ENCODE results near the gene AP3D1.

AP3D1 gene

GRCh38 chr19:2122251-2122650 lies 29.1 kb downstream of the AP3D1 start:
- H3K27me3 ChIP-seq (ENCODE audit: insufficient read depth, low read length), result no peaks in the 10 kb centered on the region
- 96% methylated on average over 15 of the region's 15 CpGs for WGBS
- peaks cover 93% of the 10 kb centered on the region for H3K36me3 ChIP-seq (ENCODE audit: insufficient read depth, low read length)
- no peak overlapping the region for H3K4me3 ChIP-seq (ENCODE audit: low read length)
- no peak overlapping the region for H3K9ac ChIP-seq (ENCODE audit: low read depth, low read length)
- no peaks in the 10 kb centered on the region for H3K4me1 ChIP-seq (ENCODE audit: insufficient read depth, low read length)
- H3K9me3 ChIP-seq (ENCODE audit: insufficient read depth, low read depth, low read length), result no peaks in the 10 kb centered on the region
- no peak overlapping the region for H3K27ac ChIP-seq (ENCODE audit: low read depth, low read length)

- no peak overlapping the region for H3K4me3 ChIP-seq (ENCODE audit: low read length)
- H3K9ac ChIP-seq (ENCODE audit: low read depth, low read length), result no peak overlapping the region
- H3K9me3 ChIP-seq (ENCODE audit: insufficient read depth, low read depth, low read length), result no peaks in the 10 kb centered on the region
- no peaks in the 10 kb centered on the region for H3K4me1 ChIP-seq (ENCODE audit: insufficient read depth, low read length)
- 95% methylated on average over 27 of the region's 27 CpGs for WGBS
- no peaks in the 10 kb centered on the region for H3K27me3 ChIP-seq (ENCODE audit: insufficient read depth, low read length)
- no peak overlapping the region for H3K27ac ChIP-seq (ENCODE audit: low read depth, low read length)
- peaks cover 93% of the 10 kb centered on the region for H3K36me3 ChIP-seq (ENCODE audit: insufficient read depth, low read length)
These were observed 29.8 kb downstream of the AP3D1 start for GRCh38 chr19:2121416-2122051.

- no peak overlapping the region for H3K4me3 ChIP-seq (ENCODE audit: low read length)
- no peak overlapping the region for H3K9ac ChIP-seq (ENCODE audit: low read depth, low read length)
- H3K27ac ChIP-seq (ENCODE audit: low read depth, low read length), result no peak overlapping the region
- peaks cover 94% of the 10 kb centered on the region for H3K36me3 ChIP-seq (ENCODE audit: insufficient read depth, low read length)
- no peaks in the 10 kb centered on the region for H3K27me3 ChIP-seq (ENCODE audit: insufficient read depth, low read length)
- no peaks in the 10 kb centered on the region for H3K9me3 ChIP-seq (ENCODE audit: insufficient read depth, low read depth, low read length)
- 97% methylated on average over 26 of the region's 26 CpGs for WGBS
- no peaks in the 10 kb centered on the region for H3K4me1 ChIP-seq (ENCODE audit: insufficient read depth, low read length)
These were observed 30.5 kb downstream of the AP3D1 start for GRCh38 chr19:2120821-2121220.

GRCh38 chr19:2119921-2120785 lies 31.2 kb downstream of the AP3D1 start:
- Histone ChIP-seq H3K36me3 (ENCODE audit: insufficient read depth, low read length) (peaks cover 94% of the 10 kb centered on the region), H3K9me3 (ENCODE audit: insufficient read depth, low read depth, low read length) (no peaks in the 10 kb centered on the region), H3K4me1 (ENCODE audit: insufficient read depth, low read length) (no peaks in the 10 kb centered on the region), H3K9ac (ENCODE audit: low read depth, low read length) (no peak overlapping the region), H3K27me3 (ENCODE audit: insufficient read depth, low read length) (no peaks in the 10 kb centered on the region), H3K4me3 (ENCODE audit: low read length) (no peak overlapping the region), H3K27ac (ENCODE audit: low read depth, low read length) (no peak overlapping the region)
- WGBS, result 96% methylated on average over 31 of the region's 31 CpGs

GRCh38 chr19:2118438-2118837 lies 32.9 kb downstream of the AP3D1 start:
- Histone ChIP-seq H3K27me3 (ENCODE audit: insufficient read depth, low read length) (no peaks in the 10 kb centered on the region), H3K9ac (ENCODE audit: low read depth, low read length) (no peak overlapping the region), H3K9me3 (ENCODE audit: insufficient read depth, low read depth, low read length) (no peaks in the 10 kb centered on the region), H3K36me3 (ENCODE audit: insufficient read depth, low read length) (peaks cover 96% of the 10 kb centered on the region), H3K4me1 (ENCODE audit: insufficient read depth, low read length) (no peaks in the 10 kb centered on the region), H3K4me3 (ENCODE audit: low read length) (no peak overlapping the region), H3K27ac (ENCODE audit: low read depth, low read length) (no peak overlapping the region)
- 96% methylated on average over 18 of the region's 18 CpGs for WGBS

GRCh38 chr19:2117215-2117960 lies 34.0 kb downstream of the AP3D1 start:
- H3K9me3 ChIP-seq (ENCODE audit: insufficient read depth, low read depth, low read length), result no peaks in the 10 kb centered on the region
- WGBS, result 97% methylated on average over 27 of the region's 27 CpGs
- H3K27ac ChIP-seq (ENCODE audit: low read depth, low read length), result no peak overlapping the region
- peaks cover 95% of the 10 kb centered on the region for H3K36me3 ChIP-seq (ENCODE audit: insufficient read depth, low read length)
- H3K27me3 ChIP-seq (ENCODE audit: insufficient read depth, low read length), result no peaks in the 10 kb centered on the region
- no peak overlapping the region for H3K4me3 ChIP-seq (ENCODE audit: low read length)
- H3K9ac ChIP-seq (ENCODE audit: low read depth, low read length), result no peak overlapping the region
- H3K4me1 ChIP-seq (ENCODE audit: insufficient read depth, low read length), result no peaks in the 10 kb centered on the region

GRCh38 chr19:2116507-2116906 lies 34.9 kb downstream of the AP3D1 start:
- H3K9me3 ChIP-seq (ENCODE audit: insufficient read depth, low read depth, low read length), result no peaks in the 10 kb centered on the region
- peaks cover 95% of the 10 kb centered on the region for H3K36me3 ChIP-seq (ENCODE audit: insufficient read depth, low read length)
- H3K4me1 ChIP-seq (ENCODE audit: insufficient read depth, low read length), result no peaks in the 10 kb centered on the region
- H3K4me3 ChIP-seq (ENCODE audit: low read length), result no peak overlapping the region
- no peaks in the 10 kb centered on the region for H3K27me3 ChIP-seq (ENCODE audit: insufficient read depth, low read length)
- no peak overlapping the region; the same call in 1 of the 2 replicates for H3K9ac ChIP-seq (ENCODE audit: low read depth, low read length)
- no peak overlapping the region for H3K27ac ChIP-seq (ENCODE audit: low read depth, low read length)
- 97% methylated on average over 25 of the region's 25 CpGs for WGBS

- no peaks in the 10 kb centered on the region for H3K9me3 ChIP-seq (ENCODE audit: insufficient read depth, low read depth, low read length)
- peaks cover 95% of the 10 kb centered on the region for H3K36me3 ChIP-seq (ENCODE audit: insufficient read depth, low read length)
- no peaks in the 10 kb centered on the region for H3K27me3 ChIP-seq (ENCODE audit: insufficient read depth, low read length)
- no peaks in the 10 kb centered on the region for H3K4me1 ChIP-seq (ENCODE audit: insufficient read depth, low read length)
- WGBS, result 95% methylated on average over 24 of the region's 24 CpGs
- H3K27ac ChIP-seq (ENCODE audit: low read depth, low read length), result no peak overlapping the region
- no peak overlapping the region for H3K4me3 ChIP-seq (ENCODE audit: low read length)
- H3K9ac ChIP-seq (ENCODE audit: low read depth, low read length), result no peak overlapping the region
These were observed 35.4 kb downstream of the AP3D1 start for GRCh38 chr19:2115911-2116426.

- whole genome bisulfite sequencing, result 96% methylated on average over 25 of the region's 25 CpGs
- Histone ChIP-seq H3K4me3 (ENCODE audit: low read length) (no peak overlapping the region), H3K27ac (ENCODE audit: low read depth, low read length) (no peak overlapping the region)
These were observed 36.0 kb downstream of the AP3D1 start for GRCh38 chr19:2115324-2115723.

GRCh38 chr19:2114821-2115220 lies 36.5 kb downstream of the AP3D1 start:
- H3K9me3 ChIP-seq (ENCODE audit: insufficient read depth, low read depth, low read length), result no peaks in the 10 kb centered on the region
- no peak overlapping the region for H3K4me3 ChIP-seq (ENCODE audit: low read length)
- no peaks in the 10 kb centered on the region for H3K4me1 ChIP-seq (ENCODE audit: insufficient read depth, low read length)
- 96% methylated on average over 21 of the region's 21 CpGs for WGBS
- H3K36me3 ChIP-seq (ENCODE audit: insufficient read depth, low read length), result peaks cover 95% of the 10 kb centered on the region
- no peaks in the 10 kb centered on the region for H3K27me3 ChIP-seq (ENCODE audit: insufficient read depth, low read length)
- H3K27ac ChIP-seq (ENCODE audit: low read depth, low read length), result no peak overlapping the region
- no peak overlapping the region for H3K9ac ChIP-seq (ENCODE audit: low read depth, low read length)

More at GRCh38 chr19:2115324-2115723, 36.0 kb downstream of the AP3D1 start:
- no peaks in the 10 kb centered on the region for H3K27me3 ChIP-seq (ENCODE audit: insufficient read depth, low read length)
- H3K36me3 ChIP-seq (ENCODE audit: insufficient read depth, low read length), result peaks cover 95% of the 10 kb centered on the region
- H3K9ac ChIP-seq (ENCODE audit: low read depth, low read length), result no peak overlapping the region
- no peaks in the 10 kb centered on the region for H3K9me3 ChIP-seq (ENCODE audit: insufficient read depth, low read depth, low read length)
- H3K4me1 ChIP-seq (ENCODE audit: insufficient read depth, low read length), result no peaks in the 10 kb centered on the region

- no peak overlapping the region for H3K4me3 ChIP-seq (ENCODE audit: low read length)
- H3K27ac ChIP-seq (ENCODE audit: low read depth, low read length), result no peak overlapping the region
- H3K27me3 ChIP-seq (ENCODE audit: insufficient read depth, low read length), result no peaks in the 10 kb centered on the region
- peaks cover 98% of the 10 kb centered on the region for H3K36me3 ChIP-seq (ENCODE audit: insufficient read depth, low read length)
- no peaks in the 10 kb centered on the region for H3K9me3 ChIP-seq (ENCODE audit: insufficient read depth, low read depth, low read length)
- H3K9ac ChIP-seq (ENCODE audit: low read depth, low read length), result no peak overlapping the region
- WGBS, result 94% methylated on average over 9 of the region's 9 CpGs
- no peaks in the 10 kb centered on the region for H3K4me1 ChIP-seq (ENCODE audit: insufficient read depth, low read length)
These were observed 37.1 kb downstream of the AP3D1 start for GRCh38 chr19:2114218-2114617.
